SK-N-SH (cell line): ENCODE data around the gene CCT6B. TPM values are rescaled to one million over a fixed set of nuclear protein-coding genes. Genes with fewer than 3 reads are reported as not detected.

Experiments used
- CTCF ChIA-PET: fragments of 300-600, 350-600 bp; formaldehyde crosslinking; extraction: SDS; loops from one replicate; lab custom pipeline; 2021; lab: Yijun Ruan, JAX
- POLR2A ChIA-PET: fragments of 350-600 bp; sonication (Branson Sonifier 250); formaldehyde crosslinking; extraction: SDS; loops from one replicate; lab custom pipeline; 2020; ENCODE audit warnings: antibody characterized with exemption, inconsistent platforms; lab: Yijun Ruan, JAX
- DNase-seq: peaks from one replicate; pipeline ENCODE4 v3.0.0; 2012
- H2AFZ ChIP-seq: fragments of 200-600 bp; sonication (generic); 2 replicates; pipeline ENCODE4 v1.8.1; 2016; ENCODE audit warnings: antibody characterized with exemption, mild to moderate bottlenecking, low read depth
- H3F3A ChIP-seq: fragments of 200-600 bp; sonication (generic); replicated peaks from 2 replicates; pipeline ENCODE3; 2016; ENCODE audit warnings: antibody characterized with exemption, mild to moderate bottlenecking; ENCODE audit not compliant: insufficient read depth
- H3K27ac ChIP-seq, 2 experiments: fragments of 200-500 bp in 1 of 2; fragments of 200-600 bp in 1 of 2; sonication (Bioruptor generic) in 1 of 2; sonication (generic), shearing (Covaris generic) in 1 of 2; 2 replicates each; pipeline versions ENCODE4 v1.5.1 to v1.6.1; 2014 to 2016; ENCODE audit warnings: low read depth in 2 of 2, inconsistent platforms in 1 of 2, low read length in 1 of 2, mild to moderate bottlenecking in 1 of 2, mixed read lengths in 1 of 2
- H3K27me3 ChIP-seq: fragments of 200-600 bp; sonication (generic), shearing (Covaris generic); 2 replicates; pipeline ENCODE4 v1.6.1; 2016; ENCODE audit warnings: mixed run types; ENCODE audit not compliant: insufficient read depth
- H3K36me3 ChIP-seq, 2 experiments: fragments of 200-500 bp in 1 of 2; fragments of 200-600 bp in 1 of 2; sonication (Bioruptor generic) in 1 of 2; sonication (generic) in 1 of 2; replicated peaks in 1 of 2; 2 replicates each; pipeline versions ENCODE3 to v1.5.1; 2014 to 2016; ENCODE audit warnings: low read length in 1 of 2, mild to moderate bottlenecking in 1 of 2; ENCODE audit not compliant: insufficient read depth in 2 of 2, control insufficient read depth in 1 of 2
- H3K4me1 ChIP-seq, 2 experiments: fragments of 200-500 bp in 1 of 2; fragments of 200-600 bp in 1 of 2; sonication (Bioruptor generic) in 1 of 2; sonication (generic), shearing (Covaris generic) in 1 of 2; 2 replicates each; pipeline versions ENCODE4 v1.5.1 to v1.6.1; 2014 to 2016; ENCODE audit warnings: low read depth in 1 of 2, low read length in 1 of 2, mixed run types in 1 of 2; ENCODE audit not compliant: insufficient read depth in 2 of 2, control insufficient read depth in 1 of 2
- H3K4me2 ChIP-seq: fragments of 200-600 bp; sonication (generic), shearing (Covaris generic); 2 replicates; pipeline ENCODE4 v1.6.1; 2017; ENCODE audit warnings: mixed run types
- H3K4me3 ChIP-seq, 2 experiments: fragments of 200-500 bp in 1 of 2; fragments of 200-600 bp in 1 of 2; sonication (Bioruptor generic) in 1 of 2; sonication (generic), shearing (Covaris generic) in 1 of 2; 2 replicates each; pipeline versions ENCODE4 v1.5.1 to v1.8.1; 2014 to 2016; ENCODE audit warnings: low read depth in 2 of 2, inconsistent platforms in 1 of 2, low read length in 1 of 2, mild to moderate bottlenecking in 1 of 2, mixed read lengths in 1 of 2, moderate library complexity in 1 of 2
- H3K79me2 ChIP-seq: fragments of 200-600 bp; sonication (generic); 2 replicates; pipeline ENCODE4 v1.8.1; 2017; ENCODE audit warnings: mild to moderate bottlenecking; ENCODE audit not compliant: insufficient read depth
- H3K9ac ChIP-seq: fragments of 200-600 bp; sonication (generic); 2 replicates; pipeline ENCODE4 v1.6.1; 2017; ENCODE audit warnings: mixed run types
- H3K9me2 ChIP-seq: fragments of 200-600 bp; sonication (generic); 2 replicates; pipeline ENCODE4 v1.6.1; 2017; ENCODE audit warnings: mixed run types
- H3K9me3 ChIP-seq: fragments of 200-600 bp; sonication (generic); 2 replicates; pipeline ENCODE4 v1.6.1; 2017; ENCODE audit warnings: mixed run types, mild to moderate bottlenecking, moderate library complexity
- H4K20me1 ChIP-seq: fragments of 200-600 bp; sonication (generic); 2 replicates; pipeline ENCODE4 v1.6.1; 2017; ENCODE audit warnings: mild to moderate bottlenecking, mixed run types; ENCODE audit not compliant: insufficient read depth
- EZH2phosphoT487 ChIP-seq: fragments of 200-600 bp; sonication (generic); IDR thresholded peaks from 2 replicates; pipeline ENCODE4 v1.6.1; 2017; ENCODE audit warnings: low read depth, mixed run types, mild to moderate bottlenecking, antibody characterized with exemption, moderate library complexity, borderline replicate concordance
- GABPA ChIP-seq: IDR thresholded peaks from 2 replicates; pipeline ENCODE4 v1.4.0; 2012; ENCODE audit warnings: low read depth, mild to moderate bottlenecking
- JUND ChIP-seq: IDR thresholded peaks from 2 replicates; pipeline ENCODE4 v1.4.0; 2012
- SMC3 ChIP-seq: IDR thresholded peaks from 2 replicates; pipeline ENCODE4 v1.6.1; 2012; ENCODE audit warnings: low read depth, low read length, improper control_type of control experiment
- TAF1 ChIP-seq: IDR thresholded peaks from 2 replicates; pipeline ENCODE4 v1.6.1; 2012; ENCODE audit warnings: low read depth, mild to moderate bottlenecking, low read length, moderate library complexity, borderline replicate concordance
- TEAD4 ChIP-seq: IDR thresholded peaks from 2 replicates; pipeline ENCODE4 v1.4.0; 2012; ENCODE audit warnings: mild to moderate bottlenecking, borderline replicate concordance; ENCODE audit not compliant: insufficient read depth
- WGBS: methylation state at CpG from one replicate; pipeline ENCODE4 v1.1.6; 2017; ENCODE audit warnings: low lambda C conversion rate; 5-methylcytosine and 5-hydroxymethylcytosine counted together
- polyA plus RNA-seq, 3 experiments: library from polyadenylated mRNA; depleted of rRNA; stranded (reverse); fragments of >200 nt; gene quantifications; 2 replicates each; pipeline ENCODE4 v1.2.3, GENCODE V29; 2012
- TF ChIP-seq, protein P1 (sequence below): IDR thresholded peaks from 2 replicates; pipeline ENCODE4 v1.6.1; 2012; ENCODE audit warnings: mild to moderate bottlenecking, low read depth, low read length, moderate library complexity

Gene CCT6B
- polyA plus RNA-seq, 1 of the 3 experiments (the other 2 are of a cell fraction): 0.48 TPM

DNA sequence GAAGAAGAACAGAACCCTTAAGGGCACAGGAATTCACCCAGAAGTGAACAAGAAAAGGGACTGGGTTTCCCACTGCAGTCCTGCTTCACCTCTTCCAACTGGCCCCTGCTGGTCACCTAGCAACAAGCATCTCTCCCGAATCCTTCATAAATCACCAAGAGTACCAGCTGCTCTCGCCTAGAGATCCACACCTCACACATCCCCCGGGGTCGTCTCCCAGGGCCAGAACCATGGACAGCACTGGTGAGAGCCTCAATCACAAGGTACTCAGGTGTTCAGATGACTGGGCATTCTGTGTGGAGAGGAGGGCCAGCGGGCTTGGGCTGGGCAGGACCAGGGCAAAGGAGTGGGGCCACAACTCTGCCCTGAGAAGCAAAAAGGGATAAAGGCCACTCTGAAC is 65.9 kb downstream of the CCT6B start:
- H3K27me3 ChIP-seq: no peaks in the 10 kb centered on the region; the same call in 1 of the 2 replicates
- H3K9me2 ChIP-seq: no peaks in the 10 kb centered on the region
- no peak for DNase-seq
- no peak overlapping the region for H3K27ac ChIP-seq
- no peak overlapping the region for H3K9ac ChIP-seq
- TF ChIP-seq, protein P1, sequence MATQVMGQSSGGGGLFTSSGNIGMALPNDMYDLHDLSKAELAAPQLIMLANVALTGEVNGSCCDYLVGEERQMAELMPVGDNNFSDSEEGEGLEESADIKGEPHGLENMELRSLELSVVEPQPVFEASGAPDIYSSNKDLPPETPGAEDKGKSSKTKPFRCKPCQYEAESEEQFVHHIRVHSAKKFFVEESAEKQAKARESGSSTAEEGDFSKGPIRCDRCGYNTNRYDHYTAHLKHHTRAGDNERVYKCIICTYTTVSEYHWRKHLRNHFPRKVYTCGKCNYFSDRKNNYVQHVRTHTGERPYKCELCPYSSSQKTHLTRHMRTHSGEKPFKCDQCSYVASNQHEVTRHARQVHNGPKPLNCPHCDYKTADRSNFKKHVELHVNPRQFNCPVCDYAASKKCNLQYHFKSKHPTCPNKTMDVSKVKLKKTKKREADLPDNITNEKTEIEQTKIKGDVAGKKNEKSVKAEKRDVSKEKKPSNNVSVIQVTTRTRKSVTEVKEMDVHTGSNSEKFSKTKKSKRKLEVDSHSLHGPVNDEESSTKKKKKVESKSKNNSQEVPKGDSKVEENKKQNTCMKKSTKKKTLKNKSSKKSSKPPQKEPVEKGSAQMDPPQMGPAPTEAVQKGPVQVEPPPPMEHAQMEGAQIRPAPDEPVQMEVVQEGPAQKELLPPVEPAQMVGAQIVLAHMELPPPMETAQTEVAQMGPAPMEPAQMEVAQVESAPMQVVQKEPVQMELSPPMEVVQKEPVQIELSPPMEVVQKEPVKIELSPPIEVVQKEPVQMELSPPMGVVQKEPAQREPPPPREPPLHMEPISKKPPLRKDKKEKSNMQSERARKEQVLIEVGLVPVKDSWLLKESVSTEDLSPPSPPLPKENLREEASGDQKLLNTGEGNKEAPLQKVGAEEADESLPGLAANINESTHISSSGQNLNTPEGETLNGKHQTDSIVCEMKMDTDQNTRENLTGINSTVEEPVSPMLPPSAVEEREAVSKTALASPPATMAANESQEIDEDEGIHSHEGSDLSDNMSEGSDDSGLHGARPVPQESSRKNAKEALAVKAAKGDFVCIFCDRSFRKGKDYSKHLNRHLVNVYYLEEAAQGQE: peak; percentile 73; the same call in 1 of the 2 replicates
- no peak for TF ChIP-seq GABPA
- no peaks in the 10 kb centered on the region for H3K9me3 ChIP-seq
- no peaks in the 10 kb centered on the region for H3K36me3 ChIP-seq
- H3K4me1 ChIP-seq: no peaks in the 10 kb centered on the region
- WGBS: 16% methylated on average over 5 of the region's 5 CpGs
- H3F3A ChIP-seq: no peaks in the 10 kb centered on the region
- H2AFZ ChIP-seq: no peak overlapping the region
- H4K20me1 ChIP-seq: no peaks in the 10 kb centered on the region
- no peak overlapping the region for H3K4me3 ChIP-seq
- CTCF ChIA-PET: interaction anchor here (1.1 to 6.6 kb wide), 3 partner anchors 310 to 477 kb away, joined by 4 to 51 read pairs (median 41); no protein-coding TSS in a partner anchor
- H3K4me2 ChIP-seq: no peak overlapping the region
- H3K79me2 ChIP-seq: no peaks in the 10 kb centered on the region
- POLR2A ChIA-PET: no interaction called here

DNA sequence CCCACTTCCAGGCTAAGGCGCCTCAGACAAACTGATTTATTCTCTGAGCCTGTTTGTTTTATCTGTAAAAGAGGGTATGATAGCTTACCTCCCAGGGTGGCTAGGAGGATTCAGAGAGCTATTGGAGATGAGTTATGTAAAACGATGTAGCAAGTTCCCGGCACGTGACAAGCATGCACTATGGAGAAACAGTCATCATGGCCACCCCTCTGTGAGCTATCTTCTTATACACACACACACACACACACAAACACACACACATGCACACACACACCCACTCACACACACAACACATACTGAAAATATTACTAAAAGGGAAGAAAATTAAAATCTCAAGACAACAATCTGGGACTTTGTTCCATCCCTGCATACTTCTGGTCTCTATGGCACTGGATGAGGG is 66.3 kb downstream of the CCT6B start:
- Histone ChIP-seq H3F3A (no peaks in the 10 kb centered on the region), H3K36me3 (no peaks in the 10 kb centered on the region), H3K27me3 (no peaks in the 10 kb centered on the region; the same call in 1 of the 2 replicates), H3K4me2 (no peak overlapping the region), H3K9ac (no peak overlapping the region), H3K79me2 (no peaks in the 10 kb centered on the region), H4K20me1 (no peaks in the 10 kb centered on the region), H3K4me1 (no peaks in the 10 kb centered on the region), H3K9me3 (no peaks in the 10 kb centered on the region), H3K9me2 (no peaks in the 10 kb centered on the region), H2AFZ (no peak overlapping the region), H3K4me3 (no peak overlapping the region), H3K27ac (no peak overlapping the region)
- 45% methylated on average over 4 of the region's 4 CpGs for WGBS
- no peak for DNase-seq
- CTCF ChIA-PET: interaction anchor here (1.1 to 6.6 kb wide), 5 partner anchors 275 to 476 kb away, joined by 4 to 51 read pairs (median 41); partner anchors contain the start of gene TMEM132E
- POLR2A ChIA-PET: no interaction called here
- TF ChIP-seq JUND (no peak), SMC3 (no peak), TEAD4 (no peak), TAF1 (no peak), GABPA (no peak), EZH2phosphoT487 (no peak)
